ENCODE data around the gene CDK14. TPM values are rescaled to one million over a fixed set of nuclear protein-coding genes. Genes with fewer than 3 reads are reported as not detected.

The CDK14 gene
- total and polyA plus RNA-seq, 2 donors (not counting 3 experiments of a cell fraction or from before 2014, with no cell fraction given), result 5.5 to 34.2 TPM

DNA sequence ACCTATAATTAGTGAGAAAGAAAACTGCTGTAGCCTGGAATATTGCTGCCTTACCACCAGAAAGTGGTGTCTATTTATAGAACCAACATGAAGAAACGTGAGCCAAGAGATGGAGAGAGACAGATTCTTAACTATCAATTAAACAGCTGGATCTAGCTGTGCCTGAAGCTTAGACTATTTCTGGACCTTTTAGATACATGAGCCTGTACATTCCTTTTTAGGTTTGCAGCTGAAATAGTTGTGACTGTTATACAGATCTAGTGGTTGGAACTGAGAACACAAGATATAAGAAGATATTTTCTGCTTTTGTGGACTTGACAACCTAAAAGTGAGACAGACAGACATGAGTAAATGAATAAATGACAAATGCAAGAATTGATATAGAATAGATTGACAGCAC, 73.4 kb downstream of the CDK14 start:
- Histone ChIP-seq H3K4me1 (ENCODE audit: control insufficient read depth, extremely low read depth, insufficient read depth, low read length) (no peaks in the 10 kb centered on the region), H3K27ac (ENCODE audit: insufficient read depth, low read depth, low read length) (no peak overlapping the region), H3K9me3 (replicated peaks; ENCODE audit: control insufficient read depth, insufficient read depth, low read length) (no peaks in the 10 kb centered on the region), H3K9me1 (replicated peaks; ENCODE audit: control insufficient read depth, extremely low read depth, insufficient read depth, low read length) (peaks cover 2% of the 10 kb centered on the region), H4K20me1 (replicated peaks; ENCODE audit: control insufficient read depth, extremely low read depth, insufficient read depth, low read length) (no peaks in the 10 kb centered on the region), H3K79me2 (ENCODE audit: control insufficient read depth, insufficient read depth, low read length) (peaks cover 22% of the 10 kb centered on the region), H3K9ac (replicated peaks; ENCODE audit: extremely low read depth, insufficient read depth, low read length) (no peak overlapping the region), H3K27me3 (ENCODE audit: control insufficient read depth in 2 of 2, insufficient read depth in 2 of 2, low read length in 2 of 2) (no peaks in the 10 kb centered on the region), H3K4me2 (ENCODE audit: insufficient read depth, low read length) (no peak overlapping the region), H3K36me3 (ENCODE audit: control insufficient read depth in 2 of 2, extremely low read depth in 1 of 2, insufficient read depth in 2 of 2, low read length in 2 of 2) (no peaks in the 10 kb centered on the region), H3K4me3 (replicated peaks in 1 of 3; ENCODE audit: insufficient read depth in 1 of 3, low read depth in 1 of 3, low read length in 3 of 3) (no peak overlapping the region), H2AFZ (ENCODE audit: low read depth, low read length) (no peak overlapping the region)
- intact Hi-C loops (cut with micrococcal nuclease), result no loop called here
- ChIA-PET CTCF (no interaction called here), POLR2A (no interaction called here)
- DNase-seq (ENCODE audit: low read depth, low spot score) (no peak), FAIRE-seq (no peak)
- TF ChIP-seq GATA2 (IDR thresholded peaks at IDR 0.05; ENCODE audit: insufficient read depth, insufficient read length, low read depth, low read length), result no peak
- TF ChIP-seq, protein P1, sequence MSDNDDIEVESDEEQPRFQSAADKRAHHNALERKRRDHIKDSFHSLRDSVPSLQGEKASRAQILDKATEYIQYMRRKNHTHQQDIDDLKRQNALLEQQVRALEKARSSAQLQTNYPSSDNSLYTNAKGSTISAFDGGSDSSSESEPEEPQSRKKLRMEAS (IDR thresholded peaks at IDR 0.05; ENCODE audit: insufficient read depth, insufficient read length), result no peak
- BruUV-seq (replicated peaks), result no TSS peak
- dilution Hi-C loops (cut with MboI; ENCODE audit: extremely low pct_ligation_motif_present, low sequenced_read_pairs), result no loop called here

DNA sequence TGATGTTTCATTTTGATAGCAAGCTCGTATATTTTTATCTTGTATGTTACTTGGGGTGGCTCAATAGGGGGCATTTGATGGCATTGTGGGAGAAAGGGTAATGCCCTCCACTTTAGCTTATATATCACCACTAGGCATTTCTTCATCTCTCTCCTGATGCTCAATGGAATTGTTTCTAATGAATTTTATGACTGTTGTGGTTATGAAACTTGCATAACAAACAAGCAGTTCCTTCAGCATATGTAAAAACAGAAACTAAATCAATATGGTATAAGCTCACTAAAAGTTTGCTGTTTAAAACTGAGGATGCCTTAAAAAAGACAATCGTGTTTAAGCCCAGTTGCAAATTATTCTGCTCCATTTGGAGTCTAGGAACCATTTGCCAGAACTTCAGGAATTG, 75.5 kb downstream of the CDK14 start:
- Histone ChIP-seq H3K9ac (replicated peaks; ENCODE audit: extremely low read depth, insufficient read depth, low read length) (no peak overlapping the region), H3K9me3 (replicated peaks; ENCODE audit: control insufficient read depth, insufficient read depth, low read length) (no peaks in the 10 kb centered on the region), H3K4me2 (ENCODE audit: insufficient read depth, low read length) (no peak overlapping the region), H3K27me3 (ENCODE audit: control insufficient read depth in 2 of 2, insufficient read depth in 2 of 2, low read length in 2 of 2) (no peaks in the 10 kb centered on the region), H3K4me1 (ENCODE audit: control insufficient read depth, extremely low read depth, insufficient read depth, low read length) (no peaks in the 10 kb centered on the region), H2AFZ (ENCODE audit: low read depth, low read length) (no peak overlapping the region), H4K20me1 (replicated peaks; ENCODE audit: control insufficient read depth, extremely low read depth, insufficient read depth, low read length) (no peaks in the 10 kb centered on the region), H3K36me3 (ENCODE audit: control insufficient read depth in 2 of 2, extremely low read depth in 1 of 2, insufficient read depth in 2 of 2, low read length in 2 of 2) (no peaks in the 10 kb centered on the region), H3K79me2 (ENCODE audit: control insufficient read depth, insufficient read depth, low read length) (peaks cover 22% of the 10 kb centered on the region), H3K27ac (ENCODE audit: insufficient read depth, low read depth, low read length) (no peak overlapping the region), H3K9me1 (replicated peaks; ENCODE audit: control insufficient read depth, extremely low read depth, insufficient read depth, low read length) (peaks cover 2% of the 10 kb centered on the region), H3K4me3 (replicated peaks in 1 of 3; ENCODE audit: insufficient read depth in 1 of 3, low read depth in 1 of 3, low read length in 3 of 3) (no peak overlapping the region)
- ChIA-PET CTCF (interaction anchor here (1.2 to 1.3 kb wide), 2 partner anchors 8 to 12 kb away, joined by 3 to 4 read pairs; no protein-coding TSS in a partner anchor), POLR2A (no interaction called here)
- FAIRE-seq (no peak), DNase-seq (ENCODE audit: low read depth, low spot score) (no peak)
- BruUV-seq (replicated peaks), result no TSS peak
- intact Hi-C loops (cut with micrococcal nuclease) (no loop called here), dilution Hi-C loops (cut with MboI; ENCODE audit: extremely low pct_ligation_motif_present, low sequenced_read_pairs) (no loop called here)
- TF ChIP-seq JUN (IDR thresholded peaks at IDR 0.05; ENCODE audit: borderline replicate concordance, insufficient read depth, insufficient read length, low read depth) (no peak), GATA2 (IDR thresholded peaks at IDR 0.05; ENCODE audit: insufficient read depth, insufficient read length, low read depth, low read length) (no peak), MYC (IDR thresholded peaks at IDR 0.05; ENCODE audit: low read depth, low read length) (no peak), POLR2A (IDR thresholded peaks at IDR 0.05; ENCODE audit: low read depth, low read length) (no peak), FOS (IDR thresholded peaks at IDR 0.05; ENCODE audit: borderline replicate concordance, insufficient read depth, low read length) (no peak), POLR2AphosphoS5 (IDR thresholded peaks at IDR 0.05; ENCODE audit: insufficient read depth, low read depth, low read length) (no peak), EZH2 (IDR thresholded peaks at IDR 0.05; ENCODE audit: borderline replicate concordance, low read depth, low read length, severe bottlenecking) (no peak)
- TF ChIP-seq, protein P1 (IDR thresholded peaks at IDR 0.05; ENCODE audit: insufficient read depth, insufficient read length), result no peak
- TF ChIP-seq, protein P2, sequence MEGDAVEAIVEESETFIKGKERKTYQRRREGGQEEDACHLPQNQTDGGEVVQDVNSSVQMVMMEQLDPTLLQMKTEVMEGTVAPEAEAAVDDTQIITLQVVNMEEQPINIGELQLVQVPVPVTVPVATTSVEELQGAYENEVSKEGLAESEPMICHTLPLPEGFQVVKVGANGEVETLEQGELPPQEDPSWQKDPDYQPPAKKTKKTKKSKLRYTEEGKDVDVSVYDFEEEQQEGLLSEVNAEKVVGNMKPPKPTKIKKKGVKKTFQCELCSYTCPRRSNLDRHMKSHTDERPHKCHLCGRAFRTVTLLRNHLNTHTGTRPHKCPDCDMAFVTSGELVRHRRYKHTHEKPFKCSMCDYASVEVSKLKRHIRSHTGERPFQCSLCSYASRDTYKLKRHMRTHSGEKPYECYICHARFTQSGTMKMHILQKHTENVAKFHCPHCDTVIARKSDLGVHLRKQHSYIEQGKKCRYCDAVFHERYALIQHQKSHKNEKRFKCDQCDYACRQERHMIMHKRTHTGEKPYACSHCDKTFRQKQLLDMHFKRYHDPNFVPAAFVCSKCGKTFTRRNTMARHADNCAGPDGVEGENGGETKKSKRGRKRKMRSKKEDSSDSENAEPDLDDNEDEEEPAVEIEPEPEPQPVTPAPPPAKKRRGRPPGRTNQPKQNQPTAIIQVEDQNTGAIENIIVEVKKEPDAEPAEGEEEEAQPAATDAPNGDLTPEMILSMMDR (IDR thresholded peaks at IDR 0.05; ENCODE audit: extremely low read depth in 1 of 2, insufficient read depth in 1 of 2, low read depth in 1 of 2, low read length in 2 of 2), result no peak
